ENCODE results near the gene DAG1.
"Not testable (repeated sequence)": the region's sequence is repeated elsewhere in the genome, so short reads cannot be mapped to it uniquely, and the experiment has no call there.

GRCh38 chr3:49496845-49497244, 26.8 kb downstream of the DAG1 start:
- TF ChIP-seq CTCF, POLR2A (IDR thresholded peaks at IDR 0.05): not testable (repeated sequence)
